GM21529 (cell line): ENCODE measurements around the gene ATG7.
A peak's percentile ranks its signal among the peaks of the same experiment; 100 is the strongest.
"Not testable (repeated sequence)": the region's sequence is repeated elsewhere in the genome, so short reads cannot be mapped to it uniquely, and the experiment has no call there.

Experiments
- ATAC-seq: cut with Tn5 transposase; IDR thresholded peaks from one replicate; pipeline ENCODE4 v1.9.1; 2021; ENCODE audit not compliant: unreplicated experiment

ATG7 gene

DNA sequence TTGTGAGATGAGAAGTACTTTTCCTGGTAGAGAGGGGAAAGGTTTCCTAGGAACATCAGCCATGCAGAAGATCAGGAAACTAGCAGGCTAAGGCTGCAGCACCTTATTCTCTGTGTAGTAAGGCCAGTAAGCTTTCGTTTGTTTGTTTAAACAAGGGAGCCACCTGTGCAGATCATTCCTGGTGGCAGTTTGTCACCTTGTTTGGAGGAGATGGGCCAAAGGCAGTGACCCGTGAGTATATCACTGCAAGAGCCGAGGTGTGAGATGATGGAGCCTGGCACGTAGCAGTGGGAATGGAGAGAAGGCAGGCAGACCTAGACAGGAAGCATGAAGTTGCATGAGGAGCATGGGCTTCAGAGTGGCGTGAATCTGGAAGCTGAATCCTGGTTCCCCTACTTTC is 19.6 kb downstream of the ATG7 start:
- ATAC-seq, result no peak

DNA sequence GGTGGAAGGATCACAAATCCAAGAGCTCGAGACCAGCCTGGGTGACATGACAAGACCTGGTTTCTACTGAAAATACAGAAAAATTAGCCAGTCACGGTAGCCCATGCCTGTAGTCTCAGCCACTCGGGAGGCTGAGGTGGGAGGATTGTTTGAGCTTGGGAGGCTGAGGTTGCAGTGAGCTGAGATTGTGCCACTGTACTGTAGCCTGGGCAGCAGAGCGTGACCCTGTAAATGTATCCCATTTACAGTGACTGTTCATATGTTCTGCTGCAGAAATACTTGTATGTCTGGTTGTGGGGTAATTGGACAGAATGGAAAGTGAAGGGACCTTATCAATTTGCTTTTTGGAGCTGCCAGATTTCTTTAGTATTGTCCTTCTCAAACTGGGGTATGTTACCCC is 24.9 kb downstream of the ATG7 start:
- no peak for ATAC-seq

DNA sequence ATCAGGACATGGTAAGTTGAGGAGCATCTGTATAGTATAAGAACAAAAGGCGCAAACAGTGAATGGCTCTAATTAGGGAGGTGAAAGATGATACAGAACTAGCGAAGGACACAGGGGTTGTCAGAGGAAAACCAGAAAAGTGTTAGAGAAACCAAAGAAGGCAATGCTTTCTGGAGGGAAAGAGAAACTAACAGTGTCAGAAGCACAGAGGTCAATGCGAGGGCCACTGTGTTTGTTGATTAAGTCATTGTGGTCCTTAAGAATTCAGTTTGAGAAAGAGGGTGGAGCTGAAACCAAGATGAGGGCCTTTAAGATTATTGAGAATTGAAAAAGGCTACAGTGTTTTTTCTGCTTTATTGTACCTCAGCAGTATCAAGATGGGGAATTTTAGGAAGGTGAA is 28.8 kb downstream of the ATG7 start:
- peak; percentile 87 for ATAC-seq

DNA sequence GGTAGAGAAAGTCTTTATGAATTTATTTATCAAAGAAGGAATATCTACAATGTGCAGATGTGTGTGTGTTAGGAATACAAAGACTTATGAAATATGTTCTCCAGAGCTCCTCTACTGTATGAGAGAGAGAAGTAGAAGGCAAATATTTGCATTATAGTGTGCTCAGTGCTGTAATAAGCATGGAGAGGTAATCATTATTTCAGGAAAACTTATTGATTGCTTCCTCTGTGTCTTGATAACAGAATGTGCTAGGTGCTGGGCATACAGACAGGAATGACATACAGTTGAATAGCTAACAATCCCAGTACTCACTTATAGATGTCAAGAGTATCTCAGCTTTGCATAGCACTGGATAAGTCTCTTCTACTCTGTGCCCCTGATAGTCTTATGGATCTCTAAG is 30.2 kb downstream of the ATG7 start:
- no peak for ATAC-seq

DNA sequence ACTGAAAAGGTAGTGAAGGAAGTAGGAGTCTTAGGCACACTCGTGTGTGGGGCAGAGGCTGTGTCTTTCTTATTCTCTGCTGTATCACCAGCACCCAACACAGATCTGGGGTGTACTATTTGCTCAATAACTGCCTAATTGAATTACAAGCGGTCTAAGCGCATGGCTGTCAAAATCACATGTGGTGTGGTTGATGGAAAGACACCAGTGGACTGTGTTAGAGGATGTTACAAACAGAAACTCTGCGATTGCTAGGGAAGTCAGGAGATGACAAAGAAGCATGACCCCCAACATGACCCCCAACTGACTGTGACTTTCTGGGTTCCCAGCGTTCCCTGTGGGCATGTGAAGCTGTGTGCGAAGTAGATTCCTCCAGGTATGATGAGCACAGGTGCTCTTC is 32.0 kb downstream of the ATG7 start:
- no peak for ATAC-seq

DNA sequence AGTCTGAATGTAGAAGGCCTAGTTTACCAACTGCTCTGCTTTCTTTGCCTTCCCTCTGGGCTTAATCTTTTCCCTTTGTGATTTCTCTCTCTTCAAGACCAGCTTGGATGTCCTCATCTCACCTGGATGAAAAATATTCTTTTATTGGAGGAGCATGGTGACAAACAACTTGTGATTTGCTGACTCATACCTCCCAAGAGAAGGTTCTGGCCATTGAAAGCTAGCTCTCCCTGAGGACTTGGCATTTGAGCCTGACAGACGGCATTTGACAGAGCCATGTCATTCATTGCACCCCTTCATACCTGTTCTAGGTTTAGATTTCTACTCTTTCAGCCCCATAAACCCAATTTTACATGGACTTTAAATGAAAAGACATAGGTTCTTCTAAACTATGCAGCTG is 33.3 kb downstream of the ATG7 start:
- no peak for ATAC-seq

DNA sequence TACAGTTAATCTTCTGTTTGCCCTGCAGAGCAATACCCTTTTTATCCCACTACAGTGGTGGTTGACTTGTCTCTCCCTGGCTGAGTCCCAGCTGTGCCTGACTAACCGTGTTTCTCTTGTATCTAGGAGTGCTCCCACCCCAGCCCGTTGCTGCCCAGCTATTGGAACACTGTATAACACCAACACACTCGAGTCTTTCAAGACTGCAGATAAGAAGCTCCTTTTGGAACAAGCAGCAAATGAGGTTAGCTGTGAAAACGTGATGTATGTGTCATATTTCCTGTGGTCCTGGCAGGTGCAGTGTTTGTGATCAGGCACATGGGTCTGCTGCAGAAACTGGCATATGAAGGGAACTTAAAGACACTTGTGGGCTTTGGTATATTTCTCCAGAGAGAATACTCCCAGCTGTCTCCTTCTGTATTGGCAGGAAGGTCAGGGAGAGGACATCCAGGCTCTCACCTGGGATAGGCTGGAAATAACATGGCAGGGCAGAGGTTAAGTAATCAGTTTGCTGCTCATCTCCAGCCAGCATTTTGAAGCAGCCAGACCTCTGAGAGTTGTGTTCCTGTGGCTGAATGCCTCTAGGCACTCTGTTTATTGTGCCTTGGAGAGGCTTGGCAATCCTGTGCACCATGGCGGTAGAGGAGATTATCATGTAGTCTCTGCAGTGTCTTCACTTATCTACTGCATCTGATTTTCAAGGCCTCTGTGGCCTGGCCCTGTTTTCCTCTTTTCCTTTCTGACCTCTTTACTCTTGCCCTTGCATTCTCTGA is 34.8 kb downstream of the ATG7 start:
- peak; percentile 52 for ATAC-seq

DNA sequence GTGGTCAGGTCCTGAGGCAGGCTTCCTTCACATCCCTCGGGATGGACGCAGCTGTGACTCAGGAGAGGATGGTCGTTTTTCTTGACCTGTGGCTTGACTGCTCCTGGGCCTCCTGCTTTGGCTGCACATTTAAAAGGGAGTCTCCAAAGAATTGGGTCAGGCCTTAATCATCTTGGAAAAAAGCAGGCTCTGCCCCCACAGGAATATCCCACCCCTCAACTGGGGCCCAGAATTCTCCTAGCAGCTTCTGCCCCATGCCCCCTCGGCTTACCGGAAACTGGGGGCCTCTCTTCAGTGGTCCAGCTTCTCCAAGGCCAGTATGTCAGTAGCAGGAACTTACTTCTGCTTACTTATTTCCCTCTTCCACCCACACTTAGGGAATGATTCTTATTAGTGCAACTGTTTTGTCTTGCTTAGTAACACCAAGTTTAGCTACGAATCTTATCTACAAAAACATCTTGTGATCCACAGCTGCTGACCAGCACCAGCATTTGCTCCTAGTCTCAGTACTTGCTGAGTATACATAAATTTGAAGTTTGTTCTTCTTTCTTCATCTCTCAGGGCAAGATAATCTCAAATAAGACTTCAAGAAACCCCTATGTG is 35.7 kb downstream of the ATG7 start:
- no peak for ATAC-seq

DNA sequence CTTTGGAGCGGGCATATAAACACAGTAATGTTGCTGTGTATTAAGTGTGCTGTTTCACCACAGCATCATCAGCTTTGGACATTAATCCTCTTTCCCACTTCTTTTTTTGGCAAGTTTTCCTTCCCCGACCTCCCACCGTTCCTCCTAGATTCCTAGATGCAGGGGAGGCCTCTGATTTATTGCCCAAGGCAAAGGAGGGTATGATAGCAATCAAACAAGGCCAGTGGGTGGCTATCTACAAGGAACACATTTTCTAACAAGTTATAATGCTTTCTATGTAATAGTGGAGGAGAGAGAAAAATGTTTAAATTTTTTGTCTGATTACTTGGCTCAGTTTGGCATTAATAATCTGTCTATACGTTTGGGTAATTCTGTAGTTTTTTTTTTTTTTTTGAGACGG is 38.1 kb downstream of the ATG7 start:
- no peak for ATAC-seq

DNA sequence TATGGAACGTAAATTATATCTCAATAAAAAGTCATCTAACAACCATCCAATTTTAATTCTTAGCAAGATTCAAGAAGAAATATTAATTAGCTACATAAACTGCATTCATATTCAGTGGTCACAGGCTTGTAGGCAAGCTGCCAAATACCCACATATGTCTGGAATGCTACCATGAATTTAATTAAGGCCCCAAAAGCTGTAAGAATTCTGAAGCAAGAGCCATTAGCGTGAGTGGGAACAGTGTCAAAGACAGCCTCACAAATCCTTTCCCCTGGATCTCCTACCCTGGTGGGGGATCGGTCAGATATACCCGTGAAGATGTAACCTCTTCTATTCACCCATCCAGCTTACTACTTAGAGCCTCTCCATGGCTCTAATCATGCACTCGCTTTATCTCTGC is 40.0 kb downstream of the ATG7 start:
- ATAC-seq, result no peak

DNA sequence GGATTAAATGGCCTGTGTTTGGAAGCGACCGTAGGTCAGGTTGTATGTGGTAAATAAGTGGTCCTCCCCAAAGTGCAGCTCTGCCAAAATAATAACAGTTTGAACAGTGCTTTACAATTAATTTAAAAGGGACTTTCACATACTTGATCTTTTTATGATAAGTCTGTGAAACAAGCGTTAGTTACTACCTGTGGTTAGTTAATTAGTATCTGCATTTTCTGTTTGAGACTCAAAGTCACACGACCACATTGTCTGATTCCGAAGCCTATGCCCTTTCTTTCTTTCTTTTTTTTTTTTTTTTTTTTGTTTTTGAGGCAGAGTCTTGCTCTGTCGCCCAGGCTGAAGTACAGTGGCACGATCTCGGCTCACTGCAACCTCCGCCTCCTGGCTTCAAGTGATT is 45.1 kb downstream of the ATG7 start:
- no peak for ATAC-seq

DNA sequence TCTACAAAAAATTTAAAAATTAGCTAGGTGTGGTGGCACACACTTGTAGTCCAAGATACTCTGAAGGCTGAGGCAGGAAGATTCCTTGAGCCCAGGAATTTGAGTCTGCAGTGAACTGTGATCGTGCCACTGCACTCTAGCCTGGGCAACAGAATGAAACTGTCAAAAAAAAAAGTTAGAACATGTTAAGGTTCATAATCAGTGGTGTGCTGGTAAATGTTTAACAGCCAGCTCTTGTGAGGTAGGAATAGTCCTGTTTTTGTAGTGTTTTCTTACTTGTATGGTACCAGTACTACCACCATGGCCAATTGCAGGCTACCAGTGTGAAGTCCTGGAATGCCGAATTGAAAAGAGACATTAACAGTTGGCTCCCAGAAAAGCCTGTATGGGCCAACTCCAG is 50.7 kb downstream of the ATG7 start:
- ATAC-seq, result no peak

DNA sequence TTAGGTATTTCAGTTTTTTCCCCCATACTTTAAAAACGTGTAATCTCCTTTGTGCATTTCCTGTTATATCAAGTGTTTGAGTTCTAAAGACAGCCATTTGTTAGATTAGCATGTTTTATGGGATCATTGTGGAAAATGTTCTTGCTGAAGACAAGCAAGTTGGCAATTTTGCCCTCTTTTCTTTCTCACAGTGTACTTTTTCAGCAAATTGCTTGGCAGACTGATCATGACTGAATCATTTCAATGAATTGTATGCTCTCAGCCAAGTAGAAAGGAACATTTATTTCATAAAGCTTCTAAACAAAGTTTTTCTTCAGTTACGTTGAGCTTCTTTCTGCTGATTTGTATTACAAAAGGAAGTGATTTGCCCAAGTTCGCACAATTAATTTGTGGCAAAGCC is 51.6 kb downstream of the ATG7 start:
- no peak for ATAC-seq

DNA sequence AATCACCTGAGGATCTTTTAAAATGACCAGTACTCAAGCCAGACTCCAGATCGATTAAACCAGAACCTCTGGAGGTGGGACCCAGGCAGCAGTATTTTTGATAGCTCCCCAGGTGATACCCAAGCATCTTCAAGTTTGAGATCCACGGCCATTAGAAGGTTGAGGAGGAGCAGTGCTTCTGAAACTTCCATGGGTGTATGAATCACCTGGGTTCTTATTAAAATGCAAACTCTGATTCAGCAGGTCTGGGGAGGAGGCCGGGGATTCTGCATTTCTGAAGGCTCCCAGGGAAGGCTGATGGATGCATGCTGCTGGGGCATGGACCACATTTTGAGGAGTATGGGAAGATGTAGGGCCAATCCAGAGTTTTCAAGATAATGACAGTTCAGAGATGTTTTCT is 55.4 kb downstream of the ATG7 start:
- no peak for ATAC-seq

DNA sequence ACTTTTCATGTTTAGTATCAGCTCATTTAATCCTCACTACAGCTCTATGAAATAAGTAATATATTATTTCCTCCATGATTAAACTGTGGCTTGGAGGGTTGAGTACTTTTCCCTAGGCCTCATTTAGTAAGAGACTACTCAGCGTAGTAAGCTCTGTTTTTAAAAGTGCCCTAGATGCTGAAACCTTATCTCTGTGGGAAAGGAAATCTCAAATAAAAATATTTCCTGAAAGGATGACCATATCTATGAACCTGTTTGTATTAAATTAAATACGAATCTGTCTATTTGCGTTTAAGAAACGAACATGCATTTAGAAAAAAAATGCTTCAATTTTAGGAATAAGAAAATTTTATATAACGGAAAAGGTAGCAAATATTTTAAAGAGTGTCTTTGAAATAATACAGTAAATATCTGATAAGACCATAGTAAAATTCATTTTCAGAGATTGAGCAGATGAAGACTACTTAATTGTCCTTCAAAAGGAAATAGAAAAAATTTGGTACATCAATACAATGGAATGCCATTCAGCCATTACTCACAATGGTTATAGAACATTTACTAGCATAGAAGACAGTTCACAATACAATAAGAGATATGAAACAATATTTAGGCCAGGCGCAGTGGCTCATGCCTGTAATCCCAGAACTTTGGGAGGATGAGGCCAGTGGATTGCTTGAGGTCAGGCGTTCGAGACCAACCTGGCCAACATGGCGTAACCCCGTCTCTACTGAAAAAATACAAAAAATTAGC is 56.2 kb downstream of the ATG7 start:
- ATAC-seq, result no peak

DNA sequence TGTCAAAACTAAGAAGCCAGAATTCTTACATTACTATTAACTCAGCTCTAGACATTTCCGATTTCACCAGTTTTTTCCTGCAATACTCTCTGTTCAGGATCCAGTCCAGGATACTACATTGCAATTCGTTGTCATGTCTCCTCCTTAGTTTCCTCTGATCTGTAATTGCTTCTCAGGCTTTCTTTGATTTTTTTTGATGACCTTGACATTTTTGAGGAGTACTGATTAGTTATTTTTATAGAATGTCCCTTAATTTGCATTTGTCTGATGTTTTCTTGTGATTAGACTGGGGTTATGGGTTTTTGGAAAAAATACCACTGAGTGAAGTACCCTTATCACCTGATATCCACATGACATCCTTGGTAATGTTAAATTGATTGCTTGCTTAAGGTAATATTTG is 57.6 kb downstream of the ATG7 start:
- no peak for ATAC-seq

DNA sequence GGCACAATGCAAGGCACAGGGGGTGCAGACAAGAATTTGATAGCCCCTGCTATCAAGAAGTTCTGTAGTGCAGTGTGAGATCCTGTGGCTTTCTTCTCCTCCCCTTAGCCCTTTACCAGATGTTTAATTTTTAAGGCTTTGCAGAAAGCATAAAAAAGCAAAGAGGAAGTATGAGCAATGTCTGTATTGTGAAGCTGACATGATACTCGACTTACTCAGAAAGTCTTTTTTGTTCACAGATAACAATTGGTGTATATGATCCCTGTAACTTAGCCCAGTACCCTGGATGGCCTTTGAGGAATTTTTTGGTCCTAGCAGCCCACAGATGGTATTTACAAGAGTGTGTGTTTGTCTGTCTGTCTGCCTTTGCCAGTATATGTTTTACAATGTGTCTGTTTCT is 58.9 kb downstream of the ATG7 start:
- ATAC-seq, result no peak

DNA sequence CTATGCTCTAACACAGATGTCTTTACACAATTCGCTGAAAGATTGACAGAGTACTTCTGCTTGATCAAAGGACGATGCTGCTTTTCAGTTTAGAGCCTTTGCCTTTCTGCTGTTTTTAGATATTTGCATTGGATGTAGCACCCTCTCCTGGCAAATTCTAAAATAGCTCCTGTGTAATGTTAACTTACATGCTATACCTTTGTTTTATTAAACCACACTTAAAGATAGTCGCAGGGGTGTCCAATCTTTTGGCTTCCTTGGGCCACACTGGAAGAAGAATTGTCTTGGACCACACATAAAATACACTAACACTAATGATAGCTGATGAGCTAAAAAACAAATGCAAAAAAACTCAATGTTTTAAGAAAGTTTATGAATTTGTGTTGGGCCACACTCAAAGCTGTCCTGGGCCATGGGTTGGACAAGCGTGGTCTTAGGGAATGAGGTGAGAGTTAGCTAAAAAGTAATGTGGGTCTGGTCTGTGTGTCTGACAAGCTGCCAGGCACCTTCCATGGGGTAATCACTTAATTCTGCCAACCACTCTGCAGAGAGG is 62.9 kb downstream of the ATG7 start:
- no peak for ATAC-seq

DNA sequence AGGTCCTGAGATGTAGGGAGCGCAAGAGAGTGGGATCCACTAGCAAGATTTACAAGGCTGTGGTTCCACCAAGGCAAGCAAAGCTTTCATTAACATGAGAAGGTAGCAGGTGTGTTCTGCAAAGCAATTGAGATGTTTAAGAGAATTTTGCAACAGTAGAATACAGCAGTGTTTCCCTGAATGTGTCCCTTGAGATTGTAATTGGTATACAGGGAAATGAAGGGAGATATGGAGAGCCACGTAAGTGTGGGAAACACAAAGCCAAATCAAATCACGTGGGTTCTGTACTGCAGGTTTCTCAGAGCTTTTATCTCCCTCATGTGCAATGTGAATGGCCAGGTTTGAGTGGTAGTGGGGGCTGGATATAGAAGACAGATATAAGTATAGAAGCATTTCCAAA is 67.3 kb downstream of the ATG7 start:
- ATAC-seq, result no peak

DNA sequence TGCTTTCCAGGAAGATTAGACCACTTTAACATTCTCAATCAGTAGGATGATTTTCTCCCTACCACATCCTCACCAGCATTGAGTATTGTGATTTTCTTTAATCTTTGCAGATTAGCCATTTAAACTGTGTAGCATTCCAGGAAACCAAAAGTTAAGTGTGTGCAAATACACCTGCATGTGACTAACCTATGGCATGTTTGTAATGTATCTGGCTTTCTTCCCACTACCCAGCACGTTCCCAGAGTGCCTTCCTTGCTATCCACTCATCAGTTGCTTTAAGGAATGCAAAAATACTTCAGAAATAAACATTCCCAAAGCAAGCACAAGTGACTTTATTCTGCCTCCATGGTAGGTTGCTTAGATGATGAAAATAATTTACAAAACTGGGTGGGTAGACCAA is 74.2 kb downstream of the ATG7 start:
- ATAC-seq, result no peak

DNA sequence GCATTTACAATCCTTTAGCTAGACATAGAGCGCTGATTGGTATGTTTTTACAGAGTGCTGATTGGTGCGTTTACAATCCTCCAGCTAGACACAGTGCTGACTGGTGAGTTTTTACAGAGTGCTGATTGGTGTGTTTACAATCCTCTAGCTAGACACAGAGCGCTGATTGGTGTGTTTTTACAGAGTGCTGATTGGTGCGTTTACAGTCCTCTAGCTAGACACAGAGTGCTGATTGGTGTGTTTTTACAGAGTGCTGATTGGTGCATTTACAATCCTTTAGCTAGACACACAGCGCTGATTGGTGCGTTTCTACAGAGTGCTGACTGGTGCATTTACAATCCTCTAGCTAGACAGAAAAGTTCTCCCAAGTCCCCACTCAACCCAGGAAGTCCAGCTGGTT is 76.7 kb downstream of the ATG7 start:
- ATAC-seq, result not testable (repeated sequence)

DNA sequence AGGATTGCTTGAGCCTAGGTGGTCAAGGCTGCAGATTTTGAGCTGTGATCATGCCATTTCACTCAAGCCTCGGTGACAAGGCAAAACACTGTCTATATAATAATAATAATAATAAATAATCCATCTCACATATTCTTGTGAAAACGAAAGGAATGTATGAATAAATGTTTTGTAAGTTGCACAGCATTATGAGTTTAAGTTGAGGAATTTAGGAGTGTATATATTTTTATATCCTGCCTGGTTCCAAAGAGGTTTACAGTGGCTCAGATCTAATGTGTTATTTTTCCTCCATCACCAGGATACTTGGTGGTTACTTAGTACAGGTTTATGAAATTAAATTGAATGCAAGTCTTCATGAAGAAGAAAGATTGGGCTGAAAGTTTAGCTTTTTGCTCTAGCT is 77.2 kb downstream of the ATG7 start:
- no peak for ATAC-seq
